DMS 273 (cell line): ENCODE measurements around the gene SEC61B.

Experiments
- DNase-seq: peaks from one replicate; lab custom pipeline; 2025; ENCODE audit not compliant: unreplicated experiment; lab: John Stamatoyannopoulos, UW

The SEC61B gene

DNA sequence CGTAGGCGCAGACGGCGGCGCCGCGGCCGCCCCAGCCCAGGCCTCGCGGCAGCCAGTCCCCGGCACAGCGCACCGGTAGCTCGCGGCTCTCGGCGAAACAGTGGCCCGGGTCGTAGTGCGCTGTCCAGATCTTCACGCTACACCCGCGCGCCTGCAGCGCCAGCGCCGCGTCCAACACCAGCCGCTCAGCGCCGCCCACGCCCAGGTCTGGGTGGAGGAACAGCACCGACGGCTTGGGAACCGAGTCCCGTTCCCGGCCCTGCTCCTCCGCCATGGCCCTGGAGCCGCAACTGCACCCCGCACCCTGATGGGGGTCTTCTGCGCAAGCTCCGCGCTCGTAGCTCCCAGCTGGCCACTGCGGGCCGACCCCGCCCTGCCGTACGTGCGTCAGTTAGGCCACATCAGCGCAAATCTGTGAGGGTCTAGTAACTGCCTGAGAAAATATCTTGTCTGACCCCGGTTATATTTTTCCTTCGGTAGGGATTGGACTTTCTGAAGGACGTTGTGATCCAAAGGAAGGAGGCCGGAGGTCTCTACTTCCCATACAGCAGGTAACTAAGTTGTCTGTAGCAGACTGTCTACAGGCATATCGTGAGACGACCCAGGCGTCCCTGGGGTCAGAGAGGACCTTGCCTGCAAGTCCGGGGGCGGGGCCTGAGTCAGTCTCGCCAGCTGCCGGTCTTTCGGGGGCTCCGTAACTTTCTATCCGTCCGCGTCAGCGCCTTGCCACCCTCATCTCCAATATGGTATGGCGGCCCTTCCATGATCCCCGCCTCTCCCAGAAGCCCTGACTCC is at the start of gene SEC61B, which contains the start of gene ALG2:
Gene SEC61B (plus strand): TSS at position 662 of the 795 bp plus-strand sequence. CDS start 82 bp downstream, at position 744.
Gene ALG2 (minus strand): TSS at position 322 of the 795 bp plus-strand sequence. CDS start 48 bp downstream, at position 274.
- peak; percentile 97 for DNase-seq

DNA sequence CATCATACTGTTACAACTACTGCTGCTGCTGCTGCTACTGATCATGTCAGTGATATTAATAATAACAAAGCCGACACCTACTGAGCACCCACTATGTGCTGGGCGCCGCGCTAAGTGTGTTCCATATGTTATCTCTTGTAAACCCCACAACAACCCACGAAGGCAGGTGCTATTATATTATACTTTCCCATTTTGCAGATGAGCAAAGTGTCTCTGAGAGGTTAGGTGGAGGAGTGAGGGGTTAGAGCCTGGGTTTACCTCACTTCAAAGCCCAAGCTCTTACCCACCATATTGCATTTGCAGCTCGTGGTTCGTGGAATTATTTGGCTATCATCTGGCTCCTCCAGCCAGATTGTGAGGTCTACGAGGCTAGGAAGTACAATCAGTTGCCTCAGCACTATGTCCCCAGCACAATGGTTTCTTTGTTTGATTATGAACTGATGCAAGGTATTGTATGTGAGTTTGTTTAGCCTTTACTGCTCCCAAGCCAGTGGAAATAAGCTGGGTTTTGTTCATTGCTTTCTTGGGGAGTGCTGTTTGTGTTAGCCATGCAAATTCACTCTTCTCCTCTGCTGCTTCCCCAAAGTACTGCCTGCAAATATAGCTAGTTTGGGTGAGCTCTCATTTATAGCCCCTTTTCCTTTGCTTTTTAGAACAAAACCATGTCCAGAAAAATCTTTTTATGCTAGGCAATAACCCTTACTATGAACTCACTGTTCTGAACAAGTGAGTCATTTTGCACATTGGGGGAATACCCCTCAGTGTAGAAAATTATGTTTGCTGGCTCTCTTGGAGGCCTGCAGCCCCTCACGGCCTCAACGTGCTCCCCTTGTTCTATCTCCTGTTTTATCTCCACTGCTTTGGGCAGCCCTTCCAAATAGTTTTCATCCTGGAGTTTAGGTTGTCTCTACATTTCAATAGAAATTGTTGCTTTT is 48.2 kb upstream of the SEC61B start:
- DNase-seq = peak; percentile 20

DNA sequence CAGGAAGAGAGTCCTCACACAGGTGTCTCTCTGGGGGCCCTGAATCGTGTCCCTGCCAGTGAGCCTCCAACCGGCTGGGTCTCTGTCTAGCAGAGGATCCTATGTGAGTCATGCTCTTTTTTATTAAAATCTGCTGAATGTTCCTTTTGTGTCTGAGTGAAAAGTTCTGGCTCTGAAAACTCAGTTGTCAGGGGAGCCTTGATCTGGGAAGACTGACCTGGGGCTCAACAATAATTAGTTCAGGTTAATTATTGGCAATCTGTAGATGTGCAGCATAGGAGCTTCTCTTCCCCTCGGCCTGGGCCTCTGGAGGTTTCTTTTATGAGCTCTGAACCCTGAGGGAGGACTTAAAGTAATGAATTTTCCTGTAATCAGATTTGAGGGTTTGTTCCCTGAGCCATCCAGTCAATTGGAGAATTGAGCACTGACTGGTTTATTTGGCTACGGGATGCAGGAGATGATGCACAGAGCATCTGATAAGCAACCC is 45.5 kb upstream of the SEC61B start:
- DNase-seq = no peak

DNA sequence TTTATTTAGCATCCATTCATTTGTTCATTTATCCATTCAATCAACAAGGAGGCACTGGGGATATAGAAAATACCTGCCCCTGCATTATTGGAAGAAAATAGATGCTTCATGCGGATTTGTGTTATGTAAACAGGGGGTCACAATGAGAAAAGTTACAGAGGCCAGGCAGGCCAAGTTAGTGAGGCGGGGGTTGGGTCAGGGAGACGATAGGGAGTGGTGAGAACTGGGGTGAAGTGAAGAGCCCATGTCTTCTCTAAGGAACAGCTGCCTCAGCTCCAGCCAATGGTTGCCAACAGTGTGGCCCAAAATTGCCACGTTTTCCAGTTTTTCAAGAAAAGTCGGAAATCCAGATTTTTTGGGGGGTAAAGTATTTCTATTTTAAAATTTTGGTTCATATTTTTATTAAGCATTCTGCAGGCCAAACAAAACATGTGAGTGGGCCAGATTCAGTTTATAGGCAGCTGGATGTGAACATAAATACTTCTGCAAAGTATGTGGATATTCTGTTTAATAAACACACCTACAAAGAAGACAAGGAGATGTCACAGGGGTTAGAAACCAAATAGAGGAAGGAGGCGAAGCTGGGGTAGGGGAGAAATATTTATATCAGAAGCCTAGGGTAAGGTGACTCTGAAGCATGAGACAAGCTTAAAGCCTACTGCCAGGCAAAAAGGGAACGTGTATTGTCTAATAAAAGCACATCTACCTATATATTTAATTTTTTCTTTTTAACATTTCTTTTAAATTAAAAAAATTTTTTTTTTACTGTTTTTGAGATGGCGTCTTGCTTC is 44.3 kb upstream of the SEC61B start:
- no peak for DNase-seq

DNA sequence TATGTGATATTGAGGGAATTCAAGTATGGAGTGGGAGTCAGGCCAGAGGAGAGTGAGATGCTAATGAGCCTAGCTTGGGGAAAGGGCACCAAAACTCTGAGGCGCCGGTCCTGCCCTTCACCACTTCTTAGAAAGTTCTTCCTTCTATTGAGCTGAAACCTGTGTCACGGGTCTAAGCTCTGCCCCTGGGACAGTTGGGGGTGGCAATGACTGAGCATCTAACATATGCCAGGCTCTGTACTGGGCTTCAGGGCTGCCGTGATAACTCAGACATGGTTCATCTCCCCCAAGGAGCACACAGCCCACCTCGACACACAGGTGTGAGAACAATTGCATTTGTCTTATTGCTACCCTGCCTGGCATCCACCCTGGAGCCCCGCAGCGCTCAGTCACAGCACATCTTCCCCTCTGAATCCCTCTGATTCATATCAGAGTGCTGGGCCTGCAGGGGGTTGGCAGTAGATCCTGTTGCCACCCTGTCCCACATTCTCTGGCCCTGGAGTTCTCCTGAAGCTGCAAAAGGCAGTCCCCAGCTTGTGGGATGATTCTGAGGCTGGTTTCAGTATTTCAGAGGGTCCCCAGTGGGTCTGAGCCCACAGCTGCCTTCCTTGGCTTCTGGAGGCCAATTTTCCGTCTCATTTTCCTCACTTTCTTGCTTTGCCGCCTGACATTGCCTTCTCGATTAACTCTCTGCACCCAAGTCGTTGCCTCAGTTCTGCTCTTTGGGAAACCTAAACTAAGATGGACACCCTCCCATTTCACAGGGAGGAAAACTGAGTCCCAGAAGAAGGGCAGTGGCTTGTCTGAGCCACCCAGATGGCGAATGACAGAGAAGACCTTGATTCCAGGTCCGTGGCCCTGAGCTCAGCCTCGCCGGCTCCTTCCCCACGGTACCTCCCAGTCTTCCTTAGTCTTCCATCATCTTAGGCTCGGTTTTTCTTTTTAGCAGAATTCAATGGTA is 42.9 kb upstream of the SEC61B start:
- DNase-seq = no peak

DNA sequence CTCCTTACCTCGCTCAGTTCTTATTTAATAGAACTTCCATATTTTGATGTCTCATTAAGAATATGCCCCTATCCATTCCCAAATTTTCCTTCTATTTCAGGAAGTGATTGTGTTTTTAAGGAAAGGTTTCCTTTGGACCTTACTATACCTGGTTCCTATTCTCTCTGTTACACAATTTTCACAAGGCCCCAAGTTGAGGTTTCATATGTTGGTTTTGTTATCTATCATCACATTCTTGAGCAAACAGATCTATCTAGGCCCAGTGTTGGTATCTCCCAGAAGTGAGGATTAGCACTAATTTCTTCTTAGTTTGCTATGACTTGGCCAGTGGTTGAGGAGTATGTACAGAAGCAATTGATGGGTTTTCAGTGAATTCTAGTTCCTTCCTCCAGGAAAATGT is 41.9 kb upstream of the SEC61B start:
- DNase-seq = no peak

DNA sequence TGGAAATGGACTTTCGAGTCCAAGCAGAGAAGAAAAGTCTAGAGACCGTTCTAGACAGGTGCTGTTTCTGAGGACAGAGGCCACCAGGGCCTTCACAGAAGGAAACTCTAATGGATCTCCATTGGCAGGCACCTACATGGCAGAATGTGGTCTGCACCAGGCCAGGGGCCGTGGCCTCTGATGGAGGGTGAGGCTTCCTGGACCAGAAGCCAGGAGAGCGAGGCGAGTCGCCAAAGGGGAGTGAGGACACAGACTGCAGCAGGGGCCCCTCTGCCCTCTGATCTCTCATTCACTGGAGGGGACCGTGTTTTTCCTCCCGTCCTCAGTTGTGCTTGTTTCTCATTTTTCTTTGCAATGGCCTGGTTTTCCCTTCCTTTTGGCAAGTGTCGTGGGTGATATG is 41.4 kb upstream of the SEC61B start:
- DNase-seq = no peak

DNA sequence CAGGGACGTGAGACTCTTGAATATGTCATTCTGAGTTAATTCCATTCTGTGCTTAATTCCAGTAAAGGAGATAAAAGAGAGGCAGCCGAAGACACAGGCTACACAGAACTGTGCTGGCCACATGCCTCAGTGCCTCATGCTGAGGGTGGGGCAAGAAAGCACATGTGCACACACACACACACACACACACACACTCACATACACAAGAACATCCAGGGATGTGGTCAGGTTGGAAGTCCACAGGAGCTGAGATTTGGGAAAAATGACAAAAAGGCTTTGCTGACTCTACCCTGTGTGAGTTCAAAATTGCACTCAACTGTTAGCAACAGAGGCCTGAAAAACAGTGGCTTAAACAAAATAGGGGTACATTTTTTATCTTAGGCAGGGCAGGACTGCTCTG is 40.9 kb upstream of the SEC61B start:
- DNase-seq = no peak

DNA sequence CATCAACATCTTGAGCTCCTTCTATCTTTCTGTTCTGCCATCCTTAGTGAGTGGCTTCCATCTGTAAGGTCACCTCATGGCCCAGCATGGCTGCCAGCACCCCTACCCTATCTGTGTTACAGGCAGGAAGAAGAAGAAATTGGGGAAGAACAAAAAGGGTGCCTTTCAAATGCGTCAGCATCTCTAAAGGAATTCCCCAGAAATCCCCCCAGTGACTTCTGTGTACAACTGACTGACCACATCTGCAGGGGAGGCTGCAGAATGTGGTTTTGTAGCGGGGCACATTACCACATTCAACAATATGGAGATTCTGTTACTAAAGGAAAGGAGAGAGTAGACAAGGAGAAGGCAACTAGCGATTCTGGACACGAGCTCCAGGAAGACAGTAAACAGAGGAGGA is 40.5 kb upstream of the SEC61B start:
- DNase-seq = no peak

DNA sequence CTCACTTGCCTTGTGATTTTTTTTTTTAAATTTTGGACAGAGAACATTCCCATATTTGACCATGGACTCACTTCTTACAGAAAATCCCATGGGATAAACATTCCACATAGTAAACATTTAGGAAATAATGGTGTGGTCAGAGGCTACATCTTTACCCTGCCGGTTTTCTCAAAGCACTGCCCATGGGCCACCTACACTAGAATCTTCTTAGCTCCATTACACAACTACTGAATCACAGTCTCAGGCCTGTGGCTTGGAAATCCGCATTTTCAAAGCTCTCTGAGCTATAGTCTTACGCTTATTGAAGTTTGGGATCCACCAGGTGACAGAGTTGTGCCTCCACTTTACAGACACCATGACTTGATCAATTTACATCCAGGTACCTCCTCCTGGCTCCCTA is 39.7 kb upstream of the SEC61B start:
- DNase-seq = no peak

DNA sequence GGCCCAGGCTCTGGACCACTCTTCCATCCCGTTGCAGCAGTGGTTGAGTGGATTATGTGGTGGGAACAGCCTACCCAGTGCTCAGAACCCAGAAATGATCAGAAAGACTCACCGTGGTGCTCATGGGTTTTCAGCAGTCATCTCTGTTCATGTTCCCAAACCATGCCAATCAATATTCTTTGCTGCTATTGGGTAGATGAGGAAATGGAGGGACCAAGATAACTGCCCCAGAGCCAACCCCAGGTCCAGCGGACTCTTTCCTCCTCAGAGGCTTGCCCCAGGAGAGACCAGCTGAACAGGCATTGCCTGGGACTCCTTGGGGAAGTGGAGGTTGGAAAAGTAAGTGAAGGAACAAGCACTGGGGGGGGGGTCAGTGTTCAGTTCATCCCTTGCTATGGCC is 38.5 kb upstream of the SEC61B start:
- DNase-seq = no peak

DNA sequence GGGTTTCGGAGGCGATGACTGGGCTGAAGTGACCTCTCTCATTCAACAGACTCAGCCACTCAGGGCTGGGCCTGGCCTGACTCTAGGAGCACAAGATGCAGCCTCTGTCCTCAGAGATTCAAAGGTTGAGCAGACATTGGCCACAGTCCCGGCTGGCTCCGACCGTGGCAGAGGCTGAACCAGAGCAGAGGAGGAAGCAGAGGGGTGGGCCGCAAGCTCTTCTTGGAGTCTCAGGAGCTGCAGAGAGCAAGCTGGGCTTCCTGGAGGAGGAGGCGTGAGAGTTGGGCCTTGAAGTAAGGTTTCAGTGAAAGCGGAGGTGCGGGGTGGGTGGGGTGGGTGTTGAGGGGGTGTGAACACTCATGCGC is 38.0 kb upstream of the SEC61B start:
- DNase-seq = no peak

DNA sequence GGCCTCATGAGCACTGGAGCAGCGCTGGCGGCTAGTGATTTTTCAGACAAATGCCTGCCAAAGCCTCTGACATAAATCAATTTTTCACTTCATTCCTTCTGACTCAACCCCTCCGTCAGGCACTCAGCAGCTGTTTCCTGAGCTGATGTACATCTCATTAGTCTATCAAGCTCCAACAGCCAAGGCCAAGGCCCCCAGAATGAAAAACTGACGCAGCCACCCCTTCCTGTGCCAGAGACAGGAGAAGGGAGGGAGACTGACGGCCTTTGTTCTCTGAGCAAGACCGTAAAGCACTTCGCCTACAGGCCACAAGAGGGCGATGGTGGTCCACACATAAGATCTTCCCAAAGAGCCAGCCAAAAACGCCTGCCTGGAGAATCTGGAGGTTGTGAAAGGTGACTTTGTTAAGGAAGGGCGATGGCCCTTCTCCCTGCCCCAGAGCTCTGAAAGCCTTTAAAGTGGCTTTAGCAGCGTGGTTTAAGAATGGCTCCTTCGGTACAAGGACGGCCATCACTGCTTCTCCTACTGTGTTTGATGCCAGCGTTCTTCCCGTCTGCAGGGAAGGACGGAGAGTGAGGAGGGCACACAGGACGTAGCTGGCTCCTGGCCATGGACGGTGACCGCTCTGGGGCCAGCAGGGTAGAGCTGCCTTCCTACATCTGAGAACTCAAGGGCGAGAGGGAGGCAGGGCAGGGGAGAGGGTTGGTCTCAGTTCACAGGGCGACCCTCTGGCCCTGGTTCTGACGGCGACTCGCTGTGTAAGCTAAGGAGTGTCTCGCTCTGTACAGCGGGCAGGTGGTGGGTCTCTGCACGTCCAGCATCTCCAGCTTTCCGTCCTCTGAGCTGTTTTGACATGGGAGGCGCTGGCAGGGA is 37.4 kb upstream of the SEC61B start:
- DNase-seq = peak; percentile 93

DNA sequence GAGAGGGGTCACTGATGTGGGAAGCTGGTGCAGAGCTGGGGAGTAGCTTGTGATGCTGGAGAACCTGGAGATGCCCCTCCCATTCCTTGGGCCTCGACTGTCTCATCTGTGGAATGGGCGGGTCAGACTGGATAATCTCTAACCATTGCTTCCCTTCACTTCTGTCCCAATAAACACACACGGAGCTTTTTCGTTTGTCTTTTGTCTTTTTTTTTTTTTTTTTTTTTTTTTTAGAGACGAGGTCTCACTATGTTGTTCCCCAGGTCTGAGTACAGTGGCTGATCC is 36.8 kb upstream of the SEC61B start:
- no peak for DNase-seq

DNA sequence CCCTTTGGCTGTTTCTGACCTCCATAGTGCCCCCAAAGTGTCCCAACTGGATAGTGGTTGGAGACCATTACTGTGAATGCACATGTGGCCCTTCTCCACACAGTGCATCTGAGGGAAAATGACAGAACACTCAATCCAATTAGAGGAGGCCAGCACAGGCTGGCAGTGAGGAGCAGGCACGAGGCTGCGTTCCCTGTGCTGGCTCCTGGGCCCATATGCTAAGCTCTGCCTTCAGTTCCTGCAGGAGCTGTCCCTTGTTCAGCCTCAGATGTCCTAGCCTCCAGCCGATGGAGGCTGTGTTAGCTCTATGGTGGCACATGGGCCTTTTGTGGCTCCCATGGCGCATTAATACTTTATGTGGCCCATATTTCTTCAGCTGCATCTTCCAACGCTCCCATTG is 36.1 kb upstream of the SEC61B start:
- DNase-seq = no peak

DNA sequence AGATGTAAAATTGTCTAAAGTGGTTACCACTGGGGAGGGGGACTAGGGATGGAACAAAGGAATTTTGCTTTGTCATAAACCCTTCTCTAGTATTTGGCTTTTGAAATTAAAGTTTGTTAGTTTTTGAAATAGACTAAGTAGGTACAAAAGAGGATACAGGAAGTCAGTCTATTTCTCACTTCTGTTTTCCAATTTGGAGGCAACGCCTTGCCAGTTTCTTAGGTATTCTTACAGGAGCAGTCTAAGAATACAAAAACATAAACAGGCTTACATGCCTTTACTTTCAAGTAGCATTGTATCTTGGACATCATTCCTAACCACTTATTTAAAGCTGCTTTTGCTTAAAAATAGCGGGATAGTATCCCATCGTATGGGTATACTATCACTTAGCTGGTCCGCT is 34.8 kb upstream of the SEC61B start:
- DNase-seq = no peak

DNA sequence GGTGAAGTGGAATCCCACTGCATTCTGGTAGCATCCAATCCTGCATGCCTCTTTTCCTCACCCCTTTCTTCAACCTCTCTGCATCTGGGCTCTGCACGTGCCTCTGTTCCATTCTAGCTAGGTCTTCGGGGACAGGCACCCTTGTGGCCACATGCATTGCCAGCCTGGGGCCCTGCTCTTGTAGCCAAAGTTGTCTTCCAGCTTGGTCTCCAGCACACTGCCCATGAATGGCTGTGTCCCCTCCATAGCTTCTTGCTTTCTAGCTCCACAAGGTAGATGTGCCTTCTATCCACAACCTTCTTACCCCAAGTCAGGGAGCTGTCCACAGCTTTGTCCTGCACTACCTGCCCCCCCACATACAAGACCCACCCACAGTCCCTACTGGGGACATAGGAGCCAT is 32.9 kb upstream of the SEC61B start:
- no peak for DNase-seq

DNA sequence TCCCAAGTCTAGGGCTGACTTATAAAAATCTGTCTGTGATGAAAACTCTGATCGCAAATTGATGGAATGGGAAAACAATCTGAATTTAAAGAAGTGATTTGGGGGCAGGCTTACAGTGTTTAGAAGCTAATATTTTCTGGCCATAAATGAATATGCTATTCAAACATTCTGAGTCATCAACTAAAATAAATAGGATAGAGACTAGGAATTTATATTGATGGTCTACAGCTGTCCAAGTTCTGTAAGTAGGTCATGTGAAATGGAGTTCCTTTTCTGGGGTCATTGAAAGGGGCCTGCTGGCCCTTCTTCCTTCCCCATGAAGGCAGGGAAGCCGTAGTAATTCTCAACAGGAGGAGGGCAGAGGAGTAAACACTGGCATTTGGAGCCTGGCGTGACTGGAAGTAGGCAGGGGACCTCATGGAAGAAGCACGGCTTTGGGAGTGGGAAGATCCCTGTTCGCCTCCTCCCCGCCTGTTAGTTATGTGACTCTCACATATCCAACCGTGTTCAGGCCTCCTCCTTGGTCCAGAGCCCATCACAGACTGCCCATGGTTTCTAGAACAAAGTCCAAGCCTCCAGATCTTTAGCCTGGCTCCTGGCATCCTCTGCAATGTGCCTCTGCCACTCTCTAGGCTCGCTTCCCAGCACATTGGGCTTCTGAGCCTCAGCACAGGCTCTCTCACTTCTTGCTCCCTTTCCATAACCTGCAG is 32.0 kb upstream of the SEC61B start:
- DNase-seq = no peak
